Fibroblast of the aortic adventitia (primary cell): ENCODE results near the gene ECHS1. TPM values are rescaled to one million over a fixed set of nuclear protein-coding genes. Genes with fewer than 3 reads are reported as not detected.

Experiments
- DNase-seq: peaks from one replicate; pipeline ENCODE4 v3.0.0-alpha.2; 2010; ENCODE audit warnings: low read depth
- H3K4me3 ChIP-seq: 2 replicates; pipeline ENCODE4 v1.5.1; 2011; ENCODE audit warnings: low read depth, mild to moderate bottlenecking, control low read depth, low read length, moderate library complexity
- CTCF ChIP-seq: IDR thresholded peaks from 2 replicates; pipeline ENCODE4 v1.5.1; 2011; ENCODE audit warnings: mild to moderate bottlenecking, low read length, control low read depth, inconsistent platforms; ENCODE audit not compliant: insufficient read depth
- total RNA-seq: library from RNA; depleted of rRNA; stranded (reverse); fragments of >200 nt; gene quantifications from 2 replicates; pipeline ENCODE4 v1.2.3, GENCODE V29; 2012; ENCODE audit warnings: low replicate concordance

The ECHS1 gene
- total RNA-seq, 1 donor, result 47.3 TPM

- no peak for DNase-seq
- no peak overlapping the region for H3K4me3 ChIP-seq
- TF ChIP-seq CTCF, result no peak
Observed at GRCh38 chr10:133338080-133339071, 34.8 kb downstream of the ECHS1 start.

- no peak for DNase-seq
- no peak overlapping the region for H3K4me3 ChIP-seq
- no peak for TF ChIP-seq CTCF
Observed at GRCh38 chr10:133337370-133337725, 35.8 kb downstream of the ECHS1 start.

GRCh38 chr10:133336577-133337369 is 36.4 kb downstream of the ECHS1 start, which contains the start of gene CALY:
TSS of gene CALY (minus strand) at chr10:133336896. CDS start at chr10:133328989, 7,907 bp downstream.
- no peak within 1 kb of the TSS for H3K4me3 ChIP-seq
- no peak for TF ChIP-seq CTCF

GRCh38 chr10:133336118-133336576 is 37.0 kb downstream of the ECHS1 start:
- no peak overlapping the region for H3K4me3 ChIP-seq
- no peak for DNase-seq
- TF ChIP-seq CTCF, result no peak

More at GRCh38 chr10:133336577-133337369, 36.4 kb downstream of the ECHS1 start, which contains the start of gene CALY:
- no peak for DNase-seq

- DNase-seq, result peak; percentile 60
- peak overlapping the region; percentile 46 for H3K4me3 ChIP-seq
- TF ChIP-seq CTCF, result no peak
Observed at GRCh38 chr10:133335246-133336117, 37.7 kb downstream of the ECHS1 start.
